HG02610 (cell line): ENCODE measurements around the gene DRAXIN.

ENCODE experiments used
- ATAC-seq: cut with Tn5 transposase; IDR thresholded peaks from one replicate; pipeline ENCODE4 v1.9.1; 2021; ENCODE audit warnings: mild to moderate bottlenecking, moderate library complexity; ENCODE audit not compliant: unreplicated experiment

DRAXIN gene

GRCh38 chr1:11654939-11655808 is 36.3 kb upstream of the DRAXIN start:
- ATAC-seq, result peak; percentile 25

GRCh38 chr1:11657654-11658053 is 33.9 kb upstream of the DRAXIN start:
- ATAC-seq, result no peak

- ATAC-seq, result no peak
Measured at GRCh38 chr1:11658542-11658941, 33.0 kb upstream of the DRAXIN start.

- no peak for ATAC-seq
Measured at GRCh38 chr1:11659748-11660147, 31.8 kb upstream of the DRAXIN start.

GRCh38 chr1:11661103-11661502 is 30.4 kb upstream of the DRAXIN start:
- no peak for ATAC-seq

- ATAC-seq, result peak; percentile 39
Measured at GRCh38 chr1:11664336-11665065, 27.0 kb upstream of the DRAXIN start.

GRCh38 chr1:11668516-11668915 is 23.0 kb upstream of the DRAXIN start:
- no peak for ATAC-seq

GRCh38 chr1:11670747-11671146 is 20.8 kb upstream of the DRAXIN start:
- ATAC-seq, result no peak

GRCh38 chr1:11671205-11671543 is 20.3 kb upstream of the DRAXIN start:
- no peak for ATAC-seq

GRCh38 chr1:11671544-11672286 is 19.8 kb upstream of the DRAXIN start:
- no peak for ATAC-seq

- no peak for ATAC-seq
Measured at GRCh38 chr1:11673089-11673769, 18.3 kb upstream of the DRAXIN start.

- no peak for ATAC-seq
Measured at GRCh38 chr1:11674488-11674887, 17.0 kb upstream of the DRAXIN start.

GRCh38 chr1:11675325-11675724 is 16.2 kb upstream of the DRAXIN start:
- ATAC-seq, result no peak

GRCh38 chr1:11676386-11677103 is 15.0 kb upstream of the DRAXIN start:
- no peak for ATAC-seq

GRCh38 chr1:11678442-11678841 is 13.1 kb upstream of the DRAXIN start:
- ATAC-seq, result no peak

- peak; percentile 17 for ATAC-seq
Measured at GRCh38 chr1:11680270-11681070, 11.0 kb upstream of the DRAXIN start.

GRCh38 chr1:11681071-11681771 is 10.3 kb upstream of the DRAXIN start, which contains the start of gene MAD2L2:
Gene MAD2L2, minus strand, starts transcription at chr1:11681148. Its CDS starts 547 bp downstream, at chr1:11680601.
- ATAC-seq, result peak; percentile 81

- no peak for ATAC-seq
Measured at GRCh38 chr1:11682287-11682771, 9.2 kb upstream of the DRAXIN start.

- no peak for ATAC-seq
Measured at GRCh38 chr1:11682799-11683198, 8.7 kb upstream of the DRAXIN start.
